Heart left ventricle (tissue), 13 donors: ENCODE measurements around the gene VPS13C.

ENCODE experiments used
- POLR2A ChIP-seq, 2 donors: fragments of 450-650 bp; IDR thresholded peaks; one replicate each; pipeline ENCODE4 v1.6.1; 2017; ENCODE audit warnings: antibody characterized with exemption in 2 of 2, mild to moderate bottlenecking in 2 of 2, moderate library complexity in 2 of 2
- TF ChIP-seq, protein P1 (sequence below), 12 donors: fragments of 200-600 bp; sonication (generic) in 4 of 12; IDR thresholded peaks; one replicate each; pipeline versions ENCODE4 v1.5.0 to v1.8.0; 2018 to 2022; ENCODE audit warnings: antibody characterized with exemption in 12 of 12, mild to moderate bottlenecking in 5 of 12
- donor health status: ischemic (EF 13 %, LVEDD 7.1; RV severe dilation, severe dysfunction).
- donor health status: DM: no; HTN: yes; CAD: no.
- donor health status: DM: no; HTN: no; CAD: no.
- donor health status: ischemic (EF 25% LVEDD 6.9; RV normal size, moderate dysfunction).
- donor health status: ischemic (EF 25% LVEDD 5.7; RV mildly dilated, moderate dysfunction).
- donor health status: ischemic (EF 35%, LVEDD 5.7; RV mildly dilated, moderate dysfunction).
- donor health status: nonischemic (EF 11% LVEDD 7.7; RV severe dilation, severe dysfunction).
- donor health status: DM: yes; HTN: yes; CAD: no.
- donor health status: PGD.
- donor health status: ischemic (EF 29% LVEDD 5.4; RV normal size, mild dysfunction).
- donor health status: nonischemic (EF 23%, LVEDD 6.1; RV moderate dilation, normal function).

GRCh38 chr15:61871926-61872522 lies 188.2 kb downstream of the VPS13C start:
- TF ChIP-seq, protein P1, sequence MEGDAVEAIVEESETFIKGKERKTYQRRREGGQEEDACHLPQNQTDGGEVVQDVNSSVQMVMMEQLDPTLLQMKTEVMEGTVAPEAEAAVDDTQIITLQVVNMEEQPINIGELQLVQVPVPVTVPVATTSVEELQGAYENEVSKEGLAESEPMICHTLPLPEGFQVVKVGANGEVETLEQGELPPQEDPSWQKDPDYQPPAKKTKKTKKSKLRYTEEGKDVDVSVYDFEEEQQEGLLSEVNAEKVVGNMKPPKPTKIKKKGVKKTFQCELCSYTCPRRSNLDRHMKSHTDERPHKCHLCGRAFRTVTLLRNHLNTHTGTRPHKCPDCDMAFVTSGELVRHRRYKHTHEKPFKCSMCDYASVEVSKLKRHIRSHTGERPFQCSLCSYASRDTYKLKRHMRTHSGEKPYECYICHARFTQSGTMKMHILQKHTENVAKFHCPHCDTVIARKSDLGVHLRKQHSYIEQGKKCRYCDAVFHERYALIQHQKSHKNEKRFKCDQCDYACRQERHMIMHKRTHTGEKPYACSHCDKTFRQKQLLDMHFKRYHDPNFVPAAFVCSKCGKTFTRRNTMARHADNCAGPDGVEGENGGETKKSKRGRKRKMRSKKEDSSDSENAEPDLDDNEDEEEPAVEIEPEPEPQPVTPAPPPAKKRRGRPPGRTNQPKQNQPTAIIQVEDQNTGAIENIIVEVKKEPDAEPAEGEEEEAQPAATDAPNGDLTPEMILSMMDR (IDR thresholded peaks at IDR 0.05) = peak; percentile 35 to 67 (median 50)
- no peak for TF ChIP-seq POLR2A (IDR thresholded peaks at IDR 0.05)
